GM18907 (cell line): Measurements from ENCODE around the gene DENND6B.

ENCODE experiments used
- ATAC-seq: cut with Tn5 transposase; IDR thresholded peaks from one replicate; pipeline ENCODE4 v1.9.1; 2021; ENCODE audit warnings: mild to moderate bottlenecking, moderate library complexity; ENCODE audit not compliant: unreplicated experiment

Gene DENND6B

DNA sequence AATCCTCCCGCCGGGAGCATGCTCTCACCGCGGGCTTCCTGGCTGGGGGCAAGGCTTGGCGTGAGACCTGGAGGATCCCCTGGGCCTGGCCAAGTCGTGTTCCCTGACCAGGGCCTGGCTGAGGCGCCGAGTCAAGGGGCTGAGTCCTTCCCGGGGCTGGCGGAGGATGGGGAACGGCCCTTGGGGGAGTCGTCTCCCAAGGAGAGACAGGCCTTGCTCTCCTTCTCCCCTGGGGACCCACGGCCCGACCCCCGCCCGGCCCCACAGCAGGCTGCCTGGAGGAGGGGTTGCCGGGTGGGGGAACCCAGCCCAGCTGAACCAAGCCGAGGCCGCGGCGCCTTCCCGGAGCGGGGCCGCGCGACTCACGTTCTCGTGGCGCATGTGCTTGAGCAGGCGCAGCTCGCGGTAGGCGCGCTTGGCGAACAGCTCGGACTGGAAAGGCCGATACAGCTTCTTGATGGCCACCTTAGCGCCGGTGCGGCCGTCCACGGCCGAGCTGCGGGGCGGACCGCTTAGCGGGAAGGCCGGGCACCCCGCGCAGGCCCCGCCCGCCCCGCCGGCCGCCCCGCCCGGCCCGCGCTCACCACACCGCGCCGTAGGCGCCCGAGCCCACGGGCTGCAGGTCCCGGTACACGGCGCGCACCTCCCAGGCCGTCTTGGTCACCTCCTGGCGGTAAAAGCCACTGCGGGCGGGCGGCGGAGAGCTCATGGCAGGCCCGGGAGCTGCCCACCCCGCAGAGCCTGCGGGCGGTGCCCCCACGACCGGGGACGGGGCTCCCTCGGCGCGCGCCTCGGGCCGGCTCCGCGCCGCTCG, 65.8 kb downstream of the DENND6B start:
- ATAC-seq: no peak

DNA sequence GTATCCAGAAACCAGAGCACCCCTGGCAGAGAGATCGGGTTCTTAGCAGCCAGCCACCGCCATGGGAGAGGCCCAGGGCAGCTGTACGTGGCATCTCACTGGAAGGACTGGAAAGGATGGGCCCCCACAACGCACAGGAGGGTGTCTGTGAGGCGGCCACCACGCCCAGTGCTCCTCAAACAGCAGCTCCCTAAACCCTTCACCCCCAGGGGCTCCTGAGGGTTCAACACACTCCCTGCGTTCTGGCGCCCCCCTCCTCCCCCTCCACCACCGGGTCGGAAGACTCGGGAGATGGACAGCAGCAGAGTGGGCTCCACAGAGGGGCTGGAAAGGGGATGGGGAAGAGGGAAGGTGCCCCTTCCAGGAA, 66.4 kb downstream of the DENND6B start:
- no peak for ATAC-seq

DNA sequence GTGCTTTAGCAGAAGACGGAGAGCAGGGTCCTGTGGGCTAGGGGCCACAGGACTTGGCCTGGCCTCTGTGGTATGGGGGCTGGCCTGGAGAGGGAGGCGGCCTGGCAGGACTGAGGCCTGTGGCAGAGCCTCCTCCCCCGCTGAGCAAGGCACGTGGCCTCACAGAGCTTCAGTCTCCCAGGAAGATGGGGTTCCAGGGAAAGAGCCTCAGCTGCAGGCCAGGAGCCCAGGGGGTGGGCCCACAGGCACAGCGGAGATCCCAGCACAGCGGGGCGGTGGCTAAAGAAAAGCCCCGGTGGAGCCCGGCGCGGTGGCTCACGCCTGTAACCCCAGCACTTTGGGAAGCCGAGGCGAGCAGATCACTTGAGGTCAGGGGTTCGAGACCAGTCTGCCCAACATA, 67.5 kb downstream of the DENND6B start:
- no peak for ATAC-seq
